ENCODE results near the gene EZH1. TPM values are rescaled to one million over a fixed set of nuclear protein-coding genes. Genes with fewer than 3 reads are reported as not detected.
A peak's percentile ranks its signal among the peaks of the same experiment; 100 is the strongest.

Gene EZH1
- polyA plus RNA-seq, 1 donor from 2014 or later = 52.5 TPM

- no peak for TF ChIP-seq EZH2 (IDR thresholded peaks at IDR 0.05; ENCODE audit: borderline replicate concordance, insufficient read depth, low read length, poor library complexity, severe bottlenecking)
- TF ChIP-seq SMC3 (conservative IDR thresholded peaks at IDR 0.05; ENCODE audit: poor library complexity) = no peak
- TF ChIP-seq REST (IDR thresholded peaks at IDR 0.05; ENCODE audit: borderline replicate concordance) = no peak
- no peak overlapping the region for H2AFZ ChIP-seq (ENCODE audit: low read depth, low read length)
- H3K9me2 ChIP-seq (ENCODE audit: insufficient read depth, low read length) = no peaks in the 10 kb centered on the region
- no peaks in the 10 kb centered on the region for H4K20me1 ChIP-seq (ENCODE audit: insufficient read depth)
- H3K4me2 ChIP-seq (ENCODE audit: low read length) = no peak overlapping the region
- H3K36me3 ChIP-seq (ENCODE audit: insufficient read depth, low read length) = no peaks in the 10 kb centered on the region
- peak overlapping the region; percentile 80 for H3K4me3 ChIP-seq (ENCODE audit: low read length)
- H3K27ac ChIP-seq (ENCODE audit: low read length) = no peak overlapping the region
- H3K9ac ChIP-seq (ENCODE audit: low read length) = no peak overlapping the region
- no peaks in the 10 kb centered on the region for H3F3A ChIP-seq (ENCODE audit: insufficient read depth, low read length, poor library complexity, severe bottlenecking)
- peaks cover 8% of the 10 kb centered on the region for H3K79me2 ChIP-seq (replicated peaks; ENCODE audit: insufficient read depth, low read length)
- H3K9me3 ChIP-seq (ENCODE audit: low read length) = no peaks in the 10 kb centered on the region
- H3K27me3 ChIP-seq (ENCODE audit: insufficient read depth, low read depth, low read length) = no peaks in the 10 kb centered on the region
These were observed 70.7 kb downstream of the EZH1 start for GRCh38 chr17:42673885-42674754.

GRCh38 chr17:42673266-42673884 is 71.5 kb downstream of the EZH1 start:
- H3K9me2 ChIP-seq (ENCODE audit: insufficient read depth, low read length) = no peaks in the 10 kb centered on the region
- H3K9ac ChIP-seq (ENCODE audit: low read length) = no peak overlapping the region
- no peak overlapping the region for H3K4me2 ChIP-seq (ENCODE audit: low read length)
- no peaks in the 10 kb centered on the region for H3F3A ChIP-seq (ENCODE audit: insufficient read depth, low read length, poor library complexity, severe bottlenecking)
- no peaks in the 10 kb centered on the region for H3K9me3 ChIP-seq (ENCODE audit: low read length)
- no peak overlapping the region for H3K27ac ChIP-seq (ENCODE audit: low read length)
- no peak overlapping the region for H3K4me3 ChIP-seq (ENCODE audit: low read length)
- no peak for TF ChIP-seq MXI1 (conservative IDR thresholded peaks at IDR 0.05; ENCODE audit: poor library complexity, severe bottlenecking)
- no peak for TF ChIP-seq EP300 (conservative IDR thresholded peaks at IDR 0.05; ENCODE audit: poor library complexity, severe bottlenecking)
- no peak for TF ChIP-seq REST (IDR thresholded peaks at IDR 0.05; ENCODE audit: borderline replicate concordance)
- TF ChIP-seq RAD21 (conservative IDR thresholded peaks at IDR 0.05) = no peak
- TF ChIP-seq EZH2 (IDR thresholded peaks at IDR 0.05; ENCODE audit: borderline replicate concordance, insufficient read depth, low read length, poor library complexity, severe bottlenecking) = no peak
- no peak for TF ChIP-seq TAF1 (IDR thresholded peaks at IDR 0.05; ENCODE audit: low read depth)
- no peak for TF ChIP-seq CTCF (IDR thresholded peaks at IDR 0.05; ENCODE audit: poor library complexity, severe bottlenecking)
- TF ChIP-seq POLR2AphosphoS5 (IDR thresholded peaks at IDR 0.05) = no peak
- TF ChIP-seq SMC3 (conservative IDR thresholded peaks at IDR 0.05; ENCODE audit: poor library complexity) = no peak
- no peak overlapping the region for H2AFZ ChIP-seq (ENCODE audit: low read depth, low read length)
- H3K36me3 ChIP-seq (ENCODE audit: insufficient read depth, low read length) = no peaks in the 10 kb centered on the region
- H3K79me2 ChIP-seq (replicated peaks; ENCODE audit: insufficient read depth, low read length) = peaks cover 8% of the 10 kb centered on the region
- H3K27me3 ChIP-seq (ENCODE audit: insufficient read depth, low read depth, low read length) = no peaks in the 10 kb centered on the region
- no peaks in the 10 kb centered on the region for H4K20me1 ChIP-seq (ENCODE audit: insufficient read depth)
